CD4-positive, alpha-beta T cell treated with Interleukin-17A for 4 hours (primary cell): ENCODE data around the gene CPA1.

Experiments
- DNase-seq: peaks from one replicate; pipeline ENCODE4 v3.0.0-alpha.2; 2020; ENCODE audit warnings: mixed read lengths

Gene CPA1

DNA sequence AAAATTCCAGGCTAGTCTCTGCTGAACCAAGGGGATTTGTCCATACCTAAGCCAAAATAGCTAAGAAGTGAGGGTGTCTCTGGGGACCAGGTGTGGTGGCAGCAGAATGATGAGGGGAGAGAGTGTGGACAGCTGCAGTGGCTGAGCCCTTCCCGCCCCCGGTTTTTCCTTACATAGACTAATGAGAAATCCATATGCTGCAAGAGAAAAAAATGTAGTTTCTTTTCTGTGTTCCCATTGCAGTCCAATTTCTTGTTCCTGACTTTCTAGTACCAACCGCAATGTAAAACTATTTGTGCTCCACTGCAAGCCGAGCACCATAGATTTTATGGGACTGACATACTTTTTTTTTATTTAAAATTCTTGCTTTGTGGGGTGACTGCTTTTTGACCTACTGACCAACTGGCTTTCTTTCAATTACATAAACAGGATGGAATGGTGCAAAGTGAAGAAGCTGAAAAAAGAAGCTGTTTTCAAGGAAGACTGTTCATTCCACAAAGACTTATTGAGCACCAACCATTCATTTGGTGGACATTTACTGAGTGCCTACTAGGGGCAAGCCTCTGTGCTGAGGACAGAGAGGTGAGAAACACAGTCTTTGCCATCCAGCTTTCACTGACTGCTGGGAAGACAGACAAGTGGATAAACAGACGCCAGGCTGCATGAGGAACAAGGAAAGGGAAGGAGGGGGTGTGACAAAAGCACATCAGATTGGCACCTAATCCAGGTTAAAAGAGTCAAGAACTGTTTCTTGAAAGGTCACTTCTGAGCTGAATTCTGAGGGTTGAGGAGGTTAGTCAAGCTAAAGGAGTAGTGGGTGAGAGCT lies 50.8 kb downstream of the CPA1 start:
- DNase-seq = no peak

DNA sequence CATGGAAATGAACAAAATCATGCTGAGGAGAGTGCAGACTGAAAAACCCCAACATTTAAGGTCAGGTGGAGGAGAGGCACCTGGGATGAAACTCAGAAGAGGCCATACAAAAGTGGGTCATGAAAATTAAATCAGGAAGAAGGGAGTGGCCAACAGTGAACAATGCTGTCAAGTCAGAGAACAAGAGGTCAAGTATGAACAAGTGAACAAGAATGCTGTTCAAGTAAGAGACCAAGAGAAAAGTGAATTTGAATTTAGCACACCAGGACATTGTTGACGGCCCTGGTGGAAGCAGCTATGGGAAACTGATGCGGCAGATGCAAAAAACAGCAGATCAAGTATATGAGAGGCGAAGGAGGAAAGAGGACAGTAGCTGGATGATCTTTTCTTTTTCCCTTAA lies 52.6 kb downstream of the CPA1 start:
- no peak for DNase-seq

DNA sequence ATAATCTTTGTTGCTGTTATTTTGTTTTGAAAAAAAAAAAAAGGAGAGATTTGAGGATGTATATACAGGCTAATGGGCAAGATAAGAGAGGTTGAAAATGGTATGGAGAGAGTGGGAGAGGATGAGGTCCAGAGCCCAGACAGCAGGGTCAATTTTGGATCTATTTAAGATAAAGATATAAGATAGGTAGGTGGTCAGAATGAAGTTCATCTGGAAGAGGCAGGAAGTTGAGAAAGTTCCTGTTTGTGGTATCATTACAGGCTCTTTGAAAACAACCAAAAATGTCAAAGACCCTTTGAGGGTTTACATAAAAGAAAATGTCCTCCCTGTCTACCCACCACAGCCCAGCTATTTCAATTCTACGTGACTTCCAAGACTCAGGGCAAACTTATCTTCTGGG lies 53.0 kb downstream of the CPA1 start:
- DNase-seq = no peak

DNA sequence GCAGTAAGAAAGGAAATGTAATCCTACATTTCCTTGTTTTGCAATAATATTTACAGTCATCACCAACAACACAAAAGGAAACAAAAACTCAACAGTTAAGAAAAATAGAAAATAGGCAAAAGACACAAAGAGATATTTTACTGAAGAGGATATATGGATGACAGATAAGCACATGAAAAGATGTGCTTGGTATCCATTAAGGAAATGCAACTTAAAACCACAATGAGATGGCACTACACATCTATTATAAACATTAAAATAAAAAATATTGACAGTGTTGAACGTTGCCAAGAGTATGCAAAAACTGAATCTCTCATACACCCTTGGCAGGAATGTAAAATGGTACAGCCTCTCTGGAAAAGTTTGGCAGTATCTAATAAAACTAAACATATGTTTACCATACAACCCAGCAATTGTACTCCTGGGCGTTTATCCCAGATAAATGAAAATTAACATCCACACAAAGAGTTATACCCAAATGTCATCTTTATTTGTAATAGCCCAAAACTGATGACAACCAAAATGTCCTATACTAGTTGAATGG lies 55.1 kb downstream of the CPA1 start:
- DNase-seq = no peak

DNA sequence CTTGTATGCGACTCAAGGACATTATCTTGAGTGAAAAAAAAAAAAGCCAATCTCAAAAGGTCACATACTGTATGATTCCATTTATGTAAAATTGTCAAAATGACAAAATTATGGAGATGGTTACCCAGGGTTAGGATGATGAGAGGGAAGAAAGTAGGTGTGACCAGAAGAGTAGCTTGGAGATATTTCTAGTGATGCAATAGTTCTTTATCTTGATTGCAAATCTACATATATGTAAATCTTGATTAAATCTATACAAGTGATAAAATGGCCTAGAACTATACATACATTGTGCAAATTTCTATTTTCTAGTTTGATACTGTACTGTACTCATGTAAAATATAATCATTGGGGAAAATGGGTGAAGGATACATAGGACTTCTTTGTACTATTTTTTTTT lies 56.0 kb downstream of the CPA1 start:
- DNase-seq = no peak
